G401 (cell line): Measurements from ENCODE around the gene ADGRG6. TPM values are rescaled to one million over a fixed set of nuclear protein-coding genes. Genes with fewer than 3 reads are reported as not detected.

Experiments used
- total RNA-seq: library from RNA; depleted of rRNA; stranded (reverse); fragments of >200 nt; shearing (Covaris generic); gene quantifications from 2 replicates; pipeline ENCODE4 v1.2.3, GENCODE V29; 2014; rRNA removed

Gene ADGRG6
- total RNA-seq, 1 experiment from 2014 or later, result 3.3 TPM

Other genes with a start within 250 kb of the ADGRG6 start
- not detected in 2 replicates for gene GJE1, start 169.1 kb upstream of the ADGRG6 start, total RNA-seq
- not detected in 2 replicates for gene NMBR, start 154.9 kb upstream of the ADGRG6 start, total RNA-seq
- gene VTA1, start 154.7 kb upstream of the ADGRG6 start, total RNA-seq, result 56.2 and 71.1 TPM in 2 replicates